LNCAP (cell line): ENCODE results near the gene OCIAD2.
A peak's percentile ranks its signal among the peaks of the same experiment; 100 is the strongest.

Source experiments
- CTCF ChIP-seq: fragments of 450-650 bp; IDR thresholded peaks from 2 replicates; pipeline ENCODE4 v1.5.1; 2017; ENCODE audit warnings: mild to moderate bottlenecking

Gene OCIAD2

GRCh38 chr4:48905363-48906015, 1.1 kb downstream of the OCIAD2 start:
- peak; percentile 15; the same call in 1 of the 2 replicates for TF ChIP-seq CTCF

- no peak for TF ChIP-seq CTCF
Measured at GRCh38 chr4:48904541-48905142, 1.9 kb downstream of the OCIAD2 start.

- TF ChIP-seq CTCF: no peak
Measured at GRCh38 chr4:48904101-48904500, 2.5 kb downstream of the OCIAD2 start.

- TF ChIP-seq CTCF: no peak
Measured at GRCh38 chr4:48902266-48902665, 4.3 kb downstream of the OCIAD2 start.

GRCh38 chr4:48901196-48901595, 5.4 kb downstream of the OCIAD2 start:
- TF ChIP-seq CTCF: no peak

- no peak for TF ChIP-seq CTCF
Measured at GRCh38 chr4:48899950-48900349, 6.6 kb downstream of the OCIAD2 start.

- no peak for TF ChIP-seq CTCF
Measured at GRCh38 chr4:48899432-48899749, 7.2 kb downstream of the OCIAD2 start.
